Measurements from ENCODE around the gene CAMKK2.
"Not testable (repeated sequence)": the region's sequence is repeated elsewhere in the genome, so short reads cannot be mapped to it uniquely, and the experiment has no call there.

The CAMKK2 gene

DNA sequence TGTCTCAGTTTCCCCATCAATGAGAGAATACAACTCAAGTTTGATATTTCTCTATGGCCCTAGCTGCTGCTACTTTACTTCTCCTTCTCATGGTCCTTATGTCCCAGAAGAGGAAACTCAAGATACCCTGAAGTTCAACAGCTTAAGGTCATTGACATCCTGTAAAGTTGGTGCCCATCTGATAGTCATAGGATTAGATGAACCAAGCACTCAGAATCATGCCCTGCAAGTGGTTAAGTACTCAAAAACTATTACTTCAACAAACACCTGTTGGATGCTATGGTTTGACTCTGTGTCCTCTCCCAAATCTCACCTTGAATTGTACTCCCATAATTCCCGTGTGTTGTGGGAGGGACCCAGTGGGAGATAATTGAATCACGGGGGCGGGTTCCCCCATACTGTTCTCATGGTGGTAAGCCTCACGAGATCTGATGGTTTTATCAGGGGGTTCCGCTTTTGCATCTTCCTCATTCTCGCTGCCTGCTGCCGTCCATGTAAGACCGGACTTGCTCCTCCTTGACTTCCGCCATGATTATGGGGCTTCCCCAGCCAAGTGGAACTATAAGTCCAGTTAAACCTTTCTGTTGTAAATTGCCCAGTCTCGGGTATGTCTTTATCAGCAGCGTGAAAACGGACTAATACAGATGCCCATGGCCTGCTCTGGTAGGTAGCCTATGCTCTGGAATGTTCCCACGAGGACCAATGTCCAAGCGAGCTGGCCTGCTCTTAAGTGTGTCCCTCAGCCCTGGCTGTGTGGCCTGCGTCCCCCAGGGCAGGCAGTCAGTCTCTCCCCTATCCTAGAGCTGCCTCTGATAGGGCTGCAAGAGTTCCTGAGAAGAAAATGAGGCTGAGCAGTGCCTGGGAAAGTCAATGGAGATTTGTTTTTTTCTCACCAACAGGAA lies 18.1 kb downstream of the CAMKK2 start:
- no peak for DNase-seq

GRCh38 chr12:121277374-121277759 lies 19.1 kb downstream of the CAMKK2 start:
- DNase-seq: no peak

DNA sequence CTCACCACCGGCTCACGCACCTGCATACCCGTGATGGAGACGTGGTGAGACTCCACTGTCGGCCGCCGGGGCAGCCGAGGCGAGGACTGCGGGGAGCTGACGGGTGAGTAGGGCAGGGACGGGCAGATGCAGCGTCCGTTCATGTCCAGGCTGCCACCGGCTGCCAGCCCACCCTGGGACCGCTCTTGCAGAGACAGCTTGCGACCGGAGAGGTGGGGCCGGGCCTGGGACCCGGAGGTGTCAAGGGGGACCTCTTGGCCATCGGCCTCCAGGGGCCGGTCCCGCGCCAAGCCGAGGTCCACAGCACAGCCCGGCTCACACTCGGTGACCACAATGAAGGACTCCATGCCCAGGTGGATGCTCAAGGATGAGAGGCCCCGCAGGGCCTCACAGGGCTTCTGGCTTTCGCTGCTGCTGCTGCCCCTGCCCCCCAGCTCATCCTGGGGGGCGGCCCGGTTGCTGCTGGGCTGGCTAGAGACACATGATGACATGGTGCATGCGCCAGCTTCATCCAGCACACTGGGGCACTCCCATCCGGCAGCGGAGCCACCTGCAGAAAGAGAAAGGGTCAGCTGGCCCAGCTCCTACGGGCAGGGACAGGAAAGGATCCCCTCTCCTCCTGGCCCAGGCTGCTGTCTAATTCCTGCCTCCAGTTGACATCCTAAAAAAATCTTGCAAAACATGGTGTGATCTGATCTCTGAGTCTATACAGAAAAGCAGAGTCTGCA lies 22.3 kb downstream of the CAMKK2 start:
- DNase-seq: no peak

DNA sequence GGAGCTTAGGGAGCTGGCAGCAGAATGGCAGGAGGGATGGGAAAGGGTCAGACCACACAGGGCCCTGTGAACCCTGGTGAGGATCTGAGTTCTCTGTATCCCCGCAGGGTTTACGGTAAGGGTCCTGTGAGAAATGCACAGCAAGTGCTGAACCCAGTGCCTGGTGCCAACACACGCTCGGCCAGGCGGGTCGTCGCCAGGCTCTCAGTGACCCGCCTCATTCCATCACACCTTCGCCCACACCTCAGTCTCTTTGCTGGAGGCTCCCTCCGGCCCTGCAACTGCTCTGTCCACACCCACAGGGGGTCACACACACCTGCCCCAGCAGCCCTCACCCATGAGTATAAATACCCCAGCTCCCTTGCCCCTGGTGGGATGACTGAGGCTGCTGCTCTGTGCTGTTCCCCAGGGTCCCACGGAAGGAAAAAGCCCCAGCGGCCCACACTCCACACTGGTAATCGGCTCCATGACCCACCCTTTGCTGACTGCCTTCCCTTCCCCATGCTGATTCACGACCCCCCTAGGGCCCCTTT lies 23.1 kb downstream of the CAMKK2 start:
- DNase-seq: no peak

GRCh38 chr12:121267822-121268221 lies 28.7 kb downstream of the CAMKK2 start:
- no peak for DNase-seq

DNA sequence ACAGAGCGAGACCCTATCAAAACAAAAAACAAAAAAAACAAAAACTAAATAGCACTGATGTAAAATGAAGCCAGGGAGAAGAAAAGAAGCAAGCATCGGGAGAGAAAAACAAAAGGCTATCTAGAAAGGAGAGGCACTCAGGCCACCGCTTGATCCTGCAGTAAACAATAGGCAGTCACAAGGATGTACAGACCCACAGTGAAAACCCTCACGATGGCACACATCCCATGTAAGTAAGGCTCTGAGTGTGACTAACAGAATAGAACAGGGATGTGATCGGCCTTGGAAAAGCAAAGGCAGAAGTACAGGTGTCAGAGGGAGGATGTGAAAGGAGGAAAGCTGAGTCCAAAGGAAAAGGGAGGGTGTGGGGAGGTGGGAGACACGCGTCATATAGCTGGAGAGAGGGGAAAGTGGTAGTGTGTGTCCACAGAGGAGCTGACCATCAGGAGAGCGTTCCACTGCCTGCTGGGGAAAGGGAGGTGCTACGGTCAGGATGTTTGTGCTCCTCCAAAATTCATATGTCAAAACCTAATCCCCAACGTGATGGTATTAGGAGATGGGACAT lies 31.5 kb downstream of the CAMKK2 start:
- no peak for DNase-seq

DNA sequence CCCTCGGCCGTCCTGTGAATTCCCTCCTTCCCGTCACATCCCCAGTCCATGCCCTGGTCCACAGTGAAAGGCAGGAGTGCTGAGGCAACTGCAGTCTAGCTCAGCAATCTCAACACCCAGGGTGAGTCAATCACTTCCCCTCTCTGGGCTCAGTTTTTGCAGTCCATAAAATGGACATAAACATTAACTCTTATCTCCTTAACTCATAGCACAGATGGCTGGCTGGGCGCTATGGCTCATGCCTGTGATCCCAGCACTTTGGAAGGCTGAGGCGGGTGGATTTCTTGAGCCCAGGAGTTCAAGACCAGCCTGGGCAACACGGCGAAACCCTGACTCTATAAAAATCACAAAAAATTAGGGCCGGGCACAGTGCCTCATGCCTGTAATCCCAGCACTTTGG lies 32.4 kb downstream of the CAMKK2 start:
- DNase-seq: no peak

- DNase-seq: no peak
These were observed 33.1 kb downstream of the CAMKK2 start for GRCh38 chr12:121263206-121263935.

GRCh38 chr12:121261398-121261797 lies 35.1 kb downstream of the CAMKK2 start:
- no peak for DNase-seq

DNA sequence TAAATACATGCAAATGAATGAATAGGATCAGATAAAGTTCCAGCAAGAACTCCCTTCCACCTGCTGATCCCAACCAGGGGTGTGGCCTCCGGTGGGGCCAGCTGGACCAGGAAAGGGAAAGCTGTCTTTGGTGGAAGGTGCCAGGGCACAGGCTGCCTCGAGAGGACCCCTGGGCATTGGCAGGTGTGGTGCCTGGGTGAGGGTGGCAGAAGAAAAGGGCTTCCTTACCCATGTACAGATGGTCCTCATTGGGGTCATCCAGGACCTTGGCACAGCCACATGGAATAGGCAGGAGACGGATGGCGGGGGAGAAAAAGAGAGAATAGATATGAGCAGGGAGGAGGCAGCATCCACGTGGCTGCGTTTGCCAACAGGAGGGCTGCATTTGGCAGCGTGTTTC lies 36.4 kb downstream of the CAMKK2 start:
- DNase-seq: no peak

GRCh38 chr12:121259074-121259473 lies 37.4 kb downstream of the CAMKK2 start:
- no peak for DNase-seq

GRCh38 chr12:121257704-121258449 lies 38.6 kb downstream of the CAMKK2 start:
- not testable (repeated sequence) for DNase-seq

- DNase-seq: no peak
These were observed 41.1 kb downstream of the CAMKK2 start for GRCh38 chr12:121255433-121255832.

- no peak for DNase-seq
These were observed 42.7 kb downstream of the CAMKK2 start for GRCh38 chr12:121253638-121254335.

DNA sequence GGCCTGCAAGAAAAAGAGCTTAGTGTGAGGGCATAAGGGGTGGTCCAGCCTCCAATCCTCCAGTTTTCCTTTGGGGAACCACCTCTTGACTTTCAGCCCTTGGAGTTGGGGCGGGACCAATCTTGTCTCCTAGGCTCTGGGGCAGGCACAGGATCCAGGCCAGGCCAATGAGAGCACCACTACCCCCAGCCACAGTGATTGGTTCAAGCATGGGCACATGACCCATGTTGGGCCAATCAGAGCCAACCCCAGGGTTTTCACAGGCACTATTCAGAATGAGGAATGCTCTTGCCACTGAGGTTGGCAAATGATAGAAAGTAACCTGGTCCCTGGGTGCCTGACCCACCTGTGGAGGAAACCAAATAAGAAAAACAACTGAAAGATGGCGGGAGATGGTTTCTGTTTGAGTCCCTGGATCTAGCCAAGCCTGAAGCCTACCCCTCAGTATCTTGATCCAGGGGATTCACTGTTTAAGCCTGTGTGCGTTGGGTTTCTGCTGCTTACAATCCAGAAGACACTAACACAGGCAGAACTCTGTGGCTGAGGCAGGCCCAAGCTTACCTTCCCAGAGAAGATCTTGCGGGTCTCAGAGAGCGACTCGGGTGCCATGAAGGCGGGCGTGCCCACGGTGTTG lies 43.7 kb downstream of the CAMKK2 start:
- no peak for DNase-seq

- DNase-seq: no peak
These were observed 44.7 kb downstream of the CAMKK2 start for GRCh38 chr12:121251838-121252237.

- no peak for DNase-seq
These were observed 46.1 kb downstream of the CAMKK2 start for GRCh38 chr12:121250359-121250758.

GRCh38 chr12:121248622-121249021 lies 47.9 kb downstream of the CAMKK2 start:
- no peak for DNase-seq

DNA sequence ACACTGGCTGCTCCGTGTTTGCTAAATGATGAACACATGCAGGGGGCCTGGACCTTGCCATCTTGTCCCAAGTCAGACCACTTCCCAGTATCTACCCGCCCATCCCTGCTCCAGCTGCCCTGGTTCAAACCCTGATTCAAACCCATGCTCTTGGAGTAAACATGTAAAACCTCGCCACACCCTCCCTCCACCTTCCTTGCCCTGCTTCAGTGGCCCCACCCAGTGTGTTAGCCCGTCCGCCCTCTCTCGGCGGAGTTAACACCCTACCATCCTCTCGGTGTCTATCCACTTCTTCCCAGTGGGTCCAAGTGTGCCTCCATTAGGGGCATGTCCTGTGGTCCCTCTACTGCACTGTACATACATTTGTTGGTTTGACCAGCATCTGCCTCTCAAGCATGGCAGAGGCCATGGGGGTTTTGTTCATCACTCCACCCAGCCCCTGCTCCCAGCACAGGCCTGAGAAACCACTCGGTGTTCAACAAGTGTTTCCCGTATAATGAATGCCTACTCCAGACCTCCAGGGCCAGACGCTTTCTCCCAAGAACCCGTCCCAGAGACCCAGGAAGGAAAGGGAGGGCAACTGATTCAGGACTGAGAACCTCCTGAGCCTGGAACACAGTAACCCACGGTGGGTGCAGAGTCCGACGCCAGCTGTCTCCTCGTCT lies 49.5 kb downstream of the CAMKK2 start:
- DNase-seq: no peak

GRCh38 chr12:121245951-121246350 lies 50.6 kb downstream of the CAMKK2 start:
- DNase-seq: no peak
